ENCODE measurements around the gene APELA.

The APELA gene, protein sequence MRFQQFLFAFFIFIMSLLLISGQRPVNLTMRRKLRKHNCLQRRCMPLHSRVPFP

DNA sequence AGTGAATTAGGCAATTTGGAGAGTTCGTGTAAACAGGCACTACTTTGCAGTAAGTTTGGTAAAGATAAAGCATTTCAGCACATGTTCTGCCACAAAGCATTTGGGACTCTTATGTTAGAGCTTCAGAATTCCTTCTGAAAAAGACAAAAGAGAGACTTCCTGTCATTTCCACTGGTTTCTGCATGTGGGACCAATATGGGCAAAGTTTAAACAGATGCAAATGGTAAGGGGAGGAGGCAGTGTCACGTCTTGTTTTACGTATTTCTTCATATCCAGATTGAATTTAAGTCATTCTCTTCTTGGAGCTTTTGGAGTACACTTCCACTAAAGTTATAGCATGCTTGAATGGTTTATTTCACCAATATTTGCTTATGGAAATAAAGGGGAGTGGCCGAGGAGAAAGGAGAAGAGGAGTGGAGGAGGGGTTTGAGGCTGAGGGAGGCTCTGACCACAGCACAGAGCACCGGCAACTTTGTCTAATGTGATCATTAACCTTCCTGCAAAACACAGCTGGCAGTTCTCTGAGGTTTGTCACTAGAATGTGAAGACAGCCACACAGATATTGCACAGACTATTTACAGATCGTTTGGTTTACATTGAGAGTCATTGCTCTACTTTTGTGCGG lies at the start of gene APELA:
Gene APELA, plus strand, starts transcription at position 479 of the 625 bp plus-strand sequence. CDS start 154 bp downstream, outside the sequence.
- H3K4me3 ChIP-seq (ENCODE audit: low read depth, low read length): no peak within 1 kb of the TSS
- TF ChIP-seq, protein P1, sequence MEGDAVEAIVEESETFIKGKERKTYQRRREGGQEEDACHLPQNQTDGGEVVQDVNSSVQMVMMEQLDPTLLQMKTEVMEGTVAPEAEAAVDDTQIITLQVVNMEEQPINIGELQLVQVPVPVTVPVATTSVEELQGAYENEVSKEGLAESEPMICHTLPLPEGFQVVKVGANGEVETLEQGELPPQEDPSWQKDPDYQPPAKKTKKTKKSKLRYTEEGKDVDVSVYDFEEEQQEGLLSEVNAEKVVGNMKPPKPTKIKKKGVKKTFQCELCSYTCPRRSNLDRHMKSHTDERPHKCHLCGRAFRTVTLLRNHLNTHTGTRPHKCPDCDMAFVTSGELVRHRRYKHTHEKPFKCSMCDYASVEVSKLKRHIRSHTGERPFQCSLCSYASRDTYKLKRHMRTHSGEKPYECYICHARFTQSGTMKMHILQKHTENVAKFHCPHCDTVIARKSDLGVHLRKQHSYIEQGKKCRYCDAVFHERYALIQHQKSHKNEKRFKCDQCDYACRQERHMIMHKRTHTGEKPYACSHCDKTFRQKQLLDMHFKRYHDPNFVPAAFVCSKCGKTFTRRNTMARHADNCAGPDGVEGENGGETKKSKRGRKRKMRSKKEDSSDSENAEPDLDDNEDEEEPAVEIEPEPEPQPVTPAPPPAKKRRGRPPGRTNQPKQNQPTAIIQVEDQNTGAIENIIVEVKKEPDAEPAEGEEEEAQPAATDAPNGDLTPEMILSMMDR (IDR thresholded peaks at IDR 0.05; ENCODE audit: low read depth, low read length): no peak

DNA sequence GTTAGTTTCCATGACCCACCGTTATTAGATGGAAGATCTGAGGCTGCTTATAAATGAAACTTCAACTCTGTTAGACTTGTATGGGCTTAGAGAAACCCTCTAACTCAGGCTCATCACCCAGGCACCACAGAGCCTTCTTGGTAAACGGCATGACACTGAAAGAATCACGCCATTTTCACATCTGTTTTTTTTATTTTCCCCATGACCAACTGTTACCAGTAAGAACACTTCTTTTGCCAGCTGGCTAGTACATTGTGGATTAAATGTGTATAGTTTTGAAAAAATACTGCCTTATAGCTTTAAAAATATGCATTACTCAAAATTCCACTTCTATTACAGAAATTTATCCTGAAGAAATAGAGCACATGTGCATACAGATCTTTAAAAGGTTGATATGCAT lies 48.0 kb upstream of the APELA start:
- H3K4me3 ChIP-seq (ENCODE audit: low read depth, low read length): no peak overlapping the region
- TF ChIP-seq, protein P1 (IDR thresholded peaks at IDR 0.05; ENCODE audit: low read depth, low read length): no peak

DNA sequence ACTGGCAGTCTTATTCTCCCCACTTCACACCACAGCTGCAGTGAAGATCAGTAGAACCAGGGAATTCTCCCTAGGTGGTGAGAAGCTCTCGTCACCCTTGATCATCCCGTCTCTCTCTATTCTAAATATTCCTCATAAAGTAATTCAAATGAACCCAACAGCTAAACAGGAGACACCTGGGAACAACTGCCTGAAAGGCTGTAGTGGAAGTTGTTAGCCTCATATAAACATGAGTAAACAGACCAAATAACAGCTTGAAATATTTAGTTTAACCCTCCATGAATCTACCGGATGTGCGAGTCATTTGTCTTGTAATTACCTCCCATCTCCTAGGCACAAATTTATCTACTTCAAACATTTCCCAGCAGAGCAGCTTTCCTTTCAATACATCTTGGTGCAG lies 30.4 kb upstream of the APELA start:
- TF ChIP-seq, protein P1 (IDR thresholded peaks at IDR 0.05; ENCODE audit: low read depth, low read length): no peak
- H3K4me3 ChIP-seq (ENCODE audit: low read depth, low read length): no peak overlapping the region

DNA sequence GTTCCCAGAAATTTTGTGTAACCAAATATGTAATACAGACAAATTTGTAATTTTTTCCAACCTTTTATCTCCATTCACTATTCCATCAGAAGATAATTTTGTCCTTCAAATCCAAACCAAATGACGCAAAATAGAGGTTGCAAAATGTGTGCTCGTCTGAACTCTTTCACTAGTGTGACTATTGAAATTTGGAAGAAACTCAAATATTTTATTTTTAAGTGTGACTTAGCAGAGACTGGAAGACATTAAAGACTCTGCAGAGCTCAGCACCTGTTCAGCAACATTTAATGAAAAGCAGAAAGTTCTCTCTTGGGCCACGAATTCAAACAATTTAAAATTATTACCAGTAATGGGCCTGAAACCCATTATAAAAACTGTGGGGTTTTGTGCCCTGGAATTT lies 30.0 kb upstream of the APELA start:
- no peak overlapping the region for H3K4me3 ChIP-seq (ENCODE audit: low read depth, low read length)
- TF ChIP-seq, protein P1 (IDR thresholded peaks at IDR 0.05; ENCODE audit: low read depth, low read length): no peak

DNA sequence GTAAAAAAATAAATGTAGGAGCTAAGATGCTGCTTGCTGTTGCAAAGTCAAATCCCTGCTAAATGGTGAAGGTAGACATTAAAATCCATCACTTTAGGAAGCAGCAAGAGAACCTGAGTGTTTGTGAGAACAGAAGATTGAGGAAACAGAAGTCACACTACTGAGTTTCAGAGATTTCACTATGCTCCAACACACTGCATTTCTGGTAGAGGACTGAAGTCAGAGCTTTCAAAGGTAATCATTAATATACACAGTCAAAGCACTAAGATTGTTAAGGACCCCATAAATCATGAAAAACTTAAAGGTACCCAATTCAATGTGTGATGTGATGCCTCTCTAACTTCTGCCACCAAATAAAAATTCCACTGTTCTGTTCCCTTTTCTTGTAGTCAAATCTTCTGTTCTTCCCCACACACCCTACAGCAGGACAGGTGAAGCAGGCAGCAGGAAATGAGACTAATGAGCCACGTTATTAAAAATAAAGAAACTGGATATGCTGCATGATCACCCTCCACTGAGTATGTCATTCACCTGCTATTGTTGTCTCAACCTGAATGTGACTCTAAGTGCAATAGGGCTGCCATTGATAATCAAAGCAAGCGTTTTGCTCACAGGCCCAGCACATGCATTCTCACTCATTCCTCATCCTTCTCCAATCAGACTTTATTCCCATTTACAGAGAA lies 28.9 kb upstream of the APELA start:
- no peak overlapping the region for H3K4me3 ChIP-seq (ENCODE audit: low read depth, low read length)
- TF ChIP-seq, protein P1 (IDR thresholded peaks at IDR 0.05; ENCODE audit: low read depth, low read length): no peak

DNA sequence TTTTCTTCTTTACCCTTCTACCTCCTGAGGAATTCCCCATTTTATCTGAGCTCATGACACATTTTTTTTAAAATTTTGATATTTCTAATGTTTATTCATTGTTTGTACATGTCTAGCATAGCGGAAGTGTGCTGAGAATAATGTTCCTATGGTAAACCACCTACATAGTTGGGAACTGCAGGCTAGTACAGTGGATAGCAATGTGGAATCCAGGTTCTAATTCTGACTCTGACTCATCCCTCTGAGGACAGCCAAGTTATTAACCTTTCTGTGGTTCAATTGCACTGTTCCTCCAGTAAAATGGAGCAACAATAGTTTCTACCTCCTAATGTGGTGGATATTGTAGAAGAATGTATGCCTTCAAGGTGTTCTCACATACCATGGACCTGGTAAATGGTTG lies 20.6 kb upstream of the APELA start:
- TF ChIP-seq, protein P1 (IDR thresholded peaks at IDR 0.05; ENCODE audit: low read depth, low read length): no peak

DNA sequence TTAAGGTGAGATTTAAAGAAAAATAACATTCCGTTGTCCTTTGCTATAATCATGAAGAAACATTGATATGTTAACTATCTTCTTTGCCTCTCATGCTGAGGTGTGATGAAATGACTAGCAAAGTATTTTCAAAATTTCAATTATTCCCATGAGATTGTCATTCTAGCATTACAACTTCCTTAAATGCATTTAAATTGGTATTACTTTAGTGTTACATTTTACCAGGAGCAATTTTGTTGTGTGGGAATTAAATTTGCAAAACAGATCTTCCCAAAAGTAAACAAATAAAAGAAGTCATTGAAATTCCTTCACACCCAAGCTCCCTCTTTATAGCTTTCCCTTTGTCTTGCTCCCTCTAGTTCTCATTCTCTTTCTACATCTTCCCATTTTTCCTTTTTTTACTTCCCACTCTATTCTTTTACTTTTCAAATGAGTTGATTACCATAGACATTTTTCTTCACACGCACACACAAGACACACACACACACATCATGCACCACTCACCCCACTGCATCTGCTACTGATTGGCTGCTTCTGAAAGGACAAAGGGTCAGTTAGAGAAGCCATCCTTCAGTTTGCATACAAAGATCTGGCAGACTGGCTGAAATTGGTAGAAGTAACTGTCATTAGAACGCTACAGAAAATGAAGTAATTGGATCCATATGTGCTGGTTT lies 10.0 kb upstream of the APELA start:
- TF ChIP-seq, protein P1 (IDR thresholded peaks at IDR 0.05; ENCODE audit: low read depth, low read length): no peak
- H3K4me3 ChIP-seq (ENCODE audit: low read depth, low read length): no peak overlapping the region

More for the DNA sequence above, 20.6 kb upstream of the APELA start:
- H3K4me3 ChIP-seq (ENCODE audit: low read depth, low read length): no peak overlapping the region
